Ectodermal cell (in vitro differentiated cells): ENCODE measurements around the gene GRK3.

Experiments used
- H3K27ac ChIP-seq: 2 replicates; pipeline ENCODE4 v1.7.0; 2013; ENCODE audit warnings: mild to moderate bottlenecking, low read depth, low read length; ENCODE audit not compliant: insufficient read depth, poor library complexity, severe bottlenecking
- H3K27me3 ChIP-seq: 2 replicates; pipeline ENCODE4 v1.7.0; 2013; ENCODE audit warnings: mild to moderate bottlenecking, low read length; ENCODE audit not compliant: insufficient read depth, control insufficient read depth, poor library complexity, severe bottlenecking
- H3K36me3 ChIP-seq: one replicate; pipeline ENCODE4 v1.7.0; 2013; ENCODE audit warnings: low read length; ENCODE audit not compliant: control insufficient read depth, insufficient read depth
- H3K4me1 ChIP-seq: one replicate; pipeline ENCODE4 v1.7.0; 2013; ENCODE audit warnings: low read length; ENCODE audit not compliant: control insufficient read depth, insufficient read depth
- H3K4me3 ChIP-seq: 2 replicates; pipeline ENCODE4 v1.7.0; 2013; ENCODE audit warnings: low read depth, low read length, control low read depth; ENCODE audit not compliant: insufficient read depth
- H3K9me3 ChIP-seq: 2 replicates; pipeline ENCODE4 v1.7.0; 2013; ENCODE audit warnings: mild to moderate bottlenecking, low read length, moderate library complexity; ENCODE audit not compliant: control insufficient read depth
- WGBS, 2 experiments: methylation state at CpG; one replicate each; pipeline ENCODE4 v1.1.7; 2013; ENCODE audit warnings: missing lambda C conversion rate in 2 of 2; 5-methylcytosine and 5-hydroxymethylcytosine counted together

GRK3 gene

DNA sequence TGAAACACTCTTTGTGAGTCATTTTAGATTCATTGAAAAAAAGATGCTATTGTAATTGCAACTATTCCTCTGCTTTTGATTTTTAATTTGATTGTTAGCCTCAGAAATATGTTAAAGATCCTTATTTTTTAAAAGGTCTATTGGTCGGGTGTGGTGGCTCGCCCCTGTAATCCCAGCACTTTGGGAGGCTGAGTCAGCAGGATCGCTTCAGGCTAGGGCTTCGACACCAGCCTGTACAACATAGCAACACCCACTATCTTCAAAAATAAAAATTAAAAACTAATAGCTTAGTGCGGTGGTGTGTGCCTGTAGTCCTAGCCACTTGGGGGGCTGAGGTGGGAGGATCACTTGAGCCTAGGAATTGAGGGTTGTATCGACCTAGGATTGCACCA is 105.6 kb downstream of the GRK3 start:
- Histone ChIP-seq H3K9me3 (peaks cover 2% of the 10 kb centered on the region), H3K4me1 (no peaks in the 10 kb centered on the region), H3K27ac (no peak overlapping the region), H3K27me3 (no peaks in the 10 kb centered on the region), H3K36me3 (no peaks in the 10 kb centered on the region), H3K4me3 (no peak overlapping the region)
- WGBS, 2 experiments, result 94 to 96% methylated on average over 6 of the region's 6 CpGs

DNA sequence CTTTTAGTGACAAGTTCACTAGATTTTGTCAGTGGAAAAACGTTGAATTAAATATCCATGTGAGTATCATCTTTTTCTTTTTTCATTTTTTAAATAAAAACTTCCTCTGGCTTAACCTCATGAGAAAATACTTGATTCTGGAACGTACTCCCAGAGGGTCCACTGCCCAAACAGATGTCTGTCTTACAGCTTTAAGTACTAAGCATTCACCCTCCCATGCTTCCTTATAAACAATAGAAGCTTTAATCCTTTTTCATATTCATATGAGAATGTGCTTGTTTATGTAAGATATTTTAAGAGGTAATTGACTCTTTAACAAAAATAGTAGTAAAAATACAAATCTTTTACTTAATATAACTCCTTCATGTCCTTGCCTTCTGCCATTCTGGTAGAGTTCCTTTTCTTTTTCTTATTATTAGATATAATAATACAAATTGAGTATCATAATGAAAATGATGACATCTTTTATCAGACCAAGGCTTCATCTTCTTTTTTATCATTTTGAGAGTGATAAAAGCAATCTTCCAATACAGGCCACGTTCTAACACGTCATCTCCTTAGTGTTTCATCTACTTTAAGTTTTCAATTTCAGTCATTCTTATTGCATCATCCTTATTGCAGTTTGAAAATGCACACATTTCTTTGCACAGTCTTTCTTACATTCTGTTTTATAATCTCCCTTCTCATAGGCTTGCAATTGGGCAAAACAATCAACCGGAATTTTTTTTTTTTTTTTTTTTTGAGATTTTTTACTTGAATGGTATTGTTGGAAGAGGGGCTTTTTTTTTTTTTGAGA is 108.0 kb downstream of the GRK3 start:
- H3K9me3 ChIP-seq, result peaks cover 2% of the 10 kb centered on the region
- no peaks in the 10 kb centered on the region for H3K4me1 ChIP-seq
- no peaks in the 10 kb centered on the region for H3K27me3 ChIP-seq
- 94 to 97% methylated on average over 4 of the region's 5 CpGs for WGBS, 2 experiments
- H3K4me3 ChIP-seq, result no peak overlapping the region
- no peaks in the 10 kb centered on the region for H3K36me3 ChIP-seq
- H3K27ac ChIP-seq, result no peak overlapping the region

DNA sequence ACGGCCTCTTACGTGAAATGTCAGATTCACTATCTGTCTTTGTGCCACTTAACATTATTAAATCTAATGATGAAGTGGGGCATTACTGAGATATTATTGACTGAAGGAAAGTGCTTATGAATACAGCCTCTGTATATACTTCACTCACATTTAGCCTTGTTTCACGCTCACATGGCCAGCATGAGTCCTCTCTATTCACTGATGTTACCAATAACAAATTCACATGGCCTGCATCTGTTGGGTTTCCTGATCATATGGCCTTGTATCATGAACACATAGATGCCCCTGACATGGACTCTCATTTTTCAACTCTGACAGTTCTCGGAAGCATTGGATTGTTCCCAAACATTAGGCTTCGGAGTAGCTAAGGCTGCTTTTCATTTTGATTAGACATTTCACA is 109.2 kb downstream of the GRK3 start:
- H3K27ac ChIP-seq, result no peak overlapping the region
- H3K9me3 ChIP-seq, result peaks cover 2% of the 10 kb centered on the region
- no peaks in the 10 kb centered on the region for H3K4me1 ChIP-seq
- H3K4me3 ChIP-seq, result no peak overlapping the region
- WGBS, 2 experiments, result 90 to 97% methylated on average over 3 to 4 of the region's 5 CpGs
- no peaks in the 10 kb centered on the region for H3K27me3 ChIP-seq
- H3K36me3 ChIP-seq, result no peaks in the 10 kb centered on the region

DNA sequence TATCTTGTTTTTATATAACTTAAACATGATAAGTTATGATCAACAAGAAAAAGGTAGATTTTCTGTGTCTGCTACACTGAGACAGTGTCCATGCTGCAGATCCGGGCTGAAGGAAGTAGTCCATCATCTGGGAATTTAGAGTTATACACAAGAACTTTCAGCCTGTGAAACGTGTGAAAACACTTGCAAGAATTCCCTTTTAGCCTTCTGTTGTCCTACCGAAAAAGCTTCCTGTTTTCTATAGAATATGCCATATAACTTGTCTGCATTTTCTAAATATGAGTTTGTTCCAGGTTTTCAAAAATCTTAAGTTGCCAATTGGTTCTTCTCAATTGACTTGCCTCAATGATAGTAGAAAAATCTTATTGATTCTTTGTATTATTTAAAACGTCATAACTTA is 113.2 kb downstream of the GRK3 start:
- 95 to 98% methylated on average over 3 of the region's 4 CpGs for WGBS, 2 experiments
- Histone ChIP-seq H3K9me3 (no peaks in the 10 kb centered on the region), H3K36me3 (no peaks in the 10 kb centered on the region), H3K27ac (no peak overlapping the region), H3K27me3 (no peaks in the 10 kb centered on the region), H3K4me1 (no peaks in the 10 kb centered on the region), H3K4me3 (no peak overlapping the region)

DNA sequence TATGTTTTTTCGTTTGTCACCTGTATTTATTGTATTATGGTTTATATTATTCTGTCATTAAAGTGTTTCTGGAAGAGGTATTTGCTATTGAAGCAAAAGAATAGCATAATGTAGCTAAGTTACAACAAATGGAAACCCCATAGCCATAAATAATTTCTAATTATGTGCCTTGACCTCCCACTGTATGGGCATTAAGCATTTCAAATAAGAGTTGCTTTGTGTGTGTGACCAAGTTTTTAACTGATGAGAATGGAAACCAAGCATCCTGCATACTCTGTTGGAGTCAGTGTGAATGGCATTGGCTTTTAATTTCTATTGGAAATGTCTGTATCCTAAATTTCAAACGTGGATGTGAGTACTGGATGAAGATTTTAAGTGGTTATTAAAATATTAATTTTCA is 115.6 kb downstream of the GRK3 start:
- H3K9me3 ChIP-seq, result no peaks in the 10 kb centered on the region
- 86 to 100% methylated on average over 1 of the region's 2 CpGs for WGBS, 2 experiments

DNA sequence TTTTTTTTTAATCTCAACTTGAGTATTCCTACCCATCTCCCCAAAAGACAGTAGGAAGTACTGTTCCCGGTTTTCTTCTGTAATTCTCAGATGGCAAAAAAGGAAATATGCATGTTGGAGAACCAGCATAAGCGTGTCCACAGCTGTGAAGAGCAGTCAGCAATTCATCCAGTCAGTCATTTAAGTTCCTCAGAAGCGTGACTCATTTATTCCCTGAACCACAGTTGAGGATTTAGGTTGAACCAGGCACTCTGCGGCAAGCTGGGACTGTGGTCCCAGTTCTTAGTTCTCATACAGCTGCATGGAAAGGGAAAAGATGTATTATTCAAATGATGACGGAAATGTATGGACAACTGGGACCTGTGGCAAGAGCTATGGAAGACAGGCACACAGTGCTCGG is 116.5 kb downstream of the GRK3 start:
- no peaks in the 10 kb centered on the region for H3K27me3 ChIP-seq
- no peak overlapping the region for H3K4me3 ChIP-seq
- H3K27ac ChIP-seq, result no peak overlapping the region
- H3K4me1 ChIP-seq, result no peaks in the 10 kb centered on the region
- no peaks in the 10 kb centered on the region for H3K9me3 ChIP-seq
- WGBS, 2 experiments, result 97 to 98% methylated on average over 6 of the region's 6 CpGs
- H3K36me3 ChIP-seq, result no peaks in the 10 kb centered on the region

More for the DNA sequence above, 115.6 kb downstream of the GRK3 start:
- Histone ChIP-seq H3K27me3 (no peaks in the 10 kb centered on the region), H3K36me3 (no peaks in the 10 kb centered on the region), H3K4me3 (no peak overlapping the region), H3K27ac (no peak overlapping the region), H3K4me1 (no peaks in the 10 kb centered on the region)

DNA sequence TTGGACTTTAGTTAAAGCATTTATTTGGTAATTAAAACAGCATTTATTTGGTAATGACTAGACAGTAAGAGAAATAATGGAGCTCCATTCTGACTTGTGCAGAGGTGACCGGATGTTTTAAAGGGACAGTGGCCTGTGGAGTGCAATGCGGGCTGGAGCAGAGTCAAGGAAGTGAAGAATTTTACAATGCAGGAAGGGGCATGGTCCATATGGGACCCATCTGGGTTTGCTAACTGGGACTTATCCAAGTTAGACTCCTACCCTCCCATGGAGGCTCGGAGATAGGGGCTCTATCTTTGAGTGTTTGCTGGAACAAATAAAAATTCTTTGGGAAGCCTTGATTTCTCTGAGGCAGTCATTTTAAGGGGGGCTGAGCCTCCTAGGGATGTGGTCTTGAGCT is 117.6 kb downstream of the GRK3 start:
- Histone ChIP-seq H3K9me3 (no peaks in the 10 kb centered on the region), H3K4me3 (no peak overlapping the region), H3K27me3 (no peaks in the 10 kb centered on the region), H3K27ac (no peak overlapping the region), H3K4me1 (no peaks in the 10 kb centered on the region), H3K36me3 (no peaks in the 10 kb centered on the region)
- WGBS, 2 experiments, result 94 to 95% methylated on average over 3 of the region's 3 CpGs

DNA sequence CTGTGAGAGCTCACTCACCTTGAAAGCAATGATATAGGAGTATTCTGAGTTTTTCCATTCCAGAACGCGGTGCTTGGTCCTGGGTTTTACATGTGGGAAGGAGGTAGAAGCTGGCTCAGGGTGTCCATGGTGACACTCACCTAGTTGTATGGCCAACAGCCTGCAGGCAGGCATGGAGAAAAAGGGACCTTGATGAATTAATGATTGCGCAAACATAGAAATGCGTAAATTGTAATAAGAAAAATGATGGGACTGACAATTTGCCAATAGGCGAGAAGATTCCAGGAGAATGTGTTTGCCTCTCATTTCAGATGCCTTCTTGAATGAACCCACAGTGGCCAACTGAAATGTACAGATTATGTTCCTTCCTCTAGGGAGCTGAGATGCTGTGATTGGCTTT is 124.2 kb downstream of the GRK3 start:
- H3K36me3 ChIP-seq, result no peaks in the 10 kb centered on the region
- WGBS, 2 experiments, result 96 to 97% methylated on average over 5 of the region's 5 CpGs
- no peak overlapping the region for H3K4me3 ChIP-seq
- no peak overlapping the region for H3K27ac ChIP-seq
- no peaks in the 10 kb centered on the region for H3K27me3 ChIP-seq
- no peaks in the 10 kb centered on the region for H3K4me1 ChIP-seq
- H3K9me3 ChIP-seq, result no peaks in the 10 kb centered on the region

DNA sequence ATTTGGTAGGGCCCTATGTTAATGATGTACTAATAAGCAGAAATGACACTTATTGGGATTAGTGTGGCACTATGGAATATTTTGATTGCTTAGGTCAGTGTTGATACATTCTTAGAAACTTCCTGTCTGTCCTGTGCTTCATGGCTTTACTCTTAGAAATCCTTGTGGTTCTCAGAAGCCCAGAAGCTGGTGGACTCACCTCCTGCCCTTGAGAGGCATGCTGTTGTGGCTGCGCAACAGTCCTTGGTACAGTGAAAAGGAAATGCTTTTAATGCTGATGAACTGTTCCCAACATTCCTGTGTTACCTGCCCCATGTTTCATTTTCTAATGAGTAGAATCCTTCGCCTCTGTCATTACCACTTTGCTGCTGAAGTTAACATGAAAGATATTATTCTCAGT is 125.2 kb downstream of the GRK3 start:
- 84 to 93% methylated on average over 2 of the region's 2 CpGs for WGBS, 2 experiments
- H3K27ac ChIP-seq, result no peak overlapping the region
- no peaks in the 10 kb centered on the region for H3K9me3 ChIP-seq
- no peaks in the 10 kb centered on the region for H3K27me3 ChIP-seq
- H3K4me3 ChIP-seq, result no peak overlapping the region
- H3K4me1 ChIP-seq, result no peaks in the 10 kb centered on the region
- no peaks in the 10 kb centered on the region for H3K36me3 ChIP-seq

DNA sequence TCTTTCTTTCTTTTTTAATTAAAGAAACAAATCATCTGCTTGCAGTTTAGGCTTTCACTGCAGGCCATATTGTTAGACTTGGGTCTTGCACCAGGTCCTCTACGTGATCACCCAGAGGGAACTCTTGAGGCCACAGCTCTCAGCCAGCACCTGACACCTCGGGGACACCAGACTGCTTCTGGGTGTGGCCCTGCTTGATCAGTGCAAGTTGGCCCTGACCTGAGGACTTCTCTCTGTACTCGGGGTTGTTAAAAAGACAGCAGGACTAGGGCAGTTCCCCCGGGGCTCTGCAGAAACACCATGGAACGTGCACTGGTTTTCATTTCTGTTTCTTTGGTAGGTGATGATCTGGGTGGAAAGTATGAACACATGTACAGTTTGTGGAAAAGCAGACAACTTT is 126.3 kb downstream of the GRK3 start:
- Histone ChIP-seq H3K27me3 (no peaks in the 10 kb centered on the region), H3K36me3 (no peaks in the 10 kb centered on the region), H3K27ac (no peak overlapping the region), H3K9me3 (no peaks in the 10 kb centered on the region), H3K4me3 (no peak overlapping the region), H3K4me1 (no peaks in the 10 kb centered on the region)
- 92 to 96% methylated on average over 5 of the region's 5 CpGs for WGBS, 2 experiments
